Measurements from ENCODE around the gene ARL6IP6.

- no peak for TF ChIP-seq CTCF (IDR thresholded peaks at IDR 0.05; ENCODE audit: poor library complexity)
- TF ChIP-seq EZH2phosphoT487 (IDR thresholded peaks at IDR 0.05; ENCODE audit: low read depth, severe bottlenecking, unreplicated experiment), result no peak
- TF ChIP-seq EZH2 (IDR thresholded peaks at IDR 0.05; ENCODE audit: borderline replicate concordance), result no peak
Observed at GRCh38 chr2:152674334-152674733, 44.1 kb upstream of the ARL6IP6 start.

All from hepatocyte (in vitro differentiated cells).